SH-SY5Y (cell line): ENCODE data around the gene COL13A1.

ENCODE experiments used
- GATA2 ChIP-seq: IDR thresholded peaks from 2 replicates; pipeline ENCODE4 v1.6.1; 2011; ENCODE audit warnings: mild to moderate bottlenecking, low read depth, low read length
- GATA3 ChIP-seq: IDR thresholded peaks from 2 replicates; pipeline ENCODE4 v1.6.1; 2011; ENCODE audit warnings: low read depth, mild to moderate bottlenecking, low read length, moderate library complexity

- TF ChIP-seq GATA3 (no peak), GATA2 (no peak)
Observed at GRCh38 chr10:69752479-69752878, 49.2 kb upstream of the COL13A1 start.
